Eye (tissue), 1 donor: ENCODE results near the gene SPATC1L.

ENCODE experiments used
- DNase-seq: peaks from one replicate; pipeline ENCODE4 v3.0.0-alpha.2; 2015

Gene SPATC1L

DNA sequence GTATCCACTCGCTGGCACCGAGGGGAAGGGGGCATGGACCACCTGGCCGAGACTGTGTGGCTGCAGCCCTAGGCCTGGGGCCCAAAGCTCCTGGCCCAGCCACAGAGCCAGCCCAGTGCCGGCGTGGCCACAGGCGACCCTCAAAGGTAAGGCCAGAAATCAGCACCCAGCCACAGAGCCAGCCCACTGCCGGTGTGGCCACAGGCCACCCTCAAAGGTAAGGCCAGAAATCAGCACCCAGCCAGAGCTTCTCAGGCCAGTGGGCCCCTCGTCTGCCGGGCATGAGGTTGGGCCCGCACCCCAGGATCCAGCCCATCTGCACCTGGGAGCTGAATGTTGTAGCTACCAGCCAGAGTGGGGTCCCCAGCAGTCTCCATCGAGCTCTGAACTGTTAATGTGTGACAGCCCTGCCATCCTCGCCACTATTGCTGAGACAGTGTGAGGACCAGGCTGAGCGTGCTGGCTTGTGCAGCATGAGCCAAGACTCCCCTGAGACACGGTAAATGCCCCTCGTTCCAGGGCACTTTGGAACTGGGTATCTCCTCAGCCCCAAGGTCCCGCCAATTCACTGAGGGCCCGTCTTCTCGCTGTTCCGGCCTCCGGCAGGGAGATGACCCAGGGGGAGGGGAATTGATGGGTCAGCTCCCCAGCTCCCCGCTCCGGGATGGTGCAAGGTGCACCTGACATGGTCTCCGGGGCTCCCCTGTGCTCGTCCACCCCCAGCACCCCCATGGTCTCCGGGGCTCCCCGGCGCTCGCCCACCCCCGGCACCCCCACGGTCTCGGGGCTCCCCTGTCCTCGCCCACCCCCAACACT, 24.2 kb downstream of the SPATC1L start:
- no peak for DNase-seq

DNA sequence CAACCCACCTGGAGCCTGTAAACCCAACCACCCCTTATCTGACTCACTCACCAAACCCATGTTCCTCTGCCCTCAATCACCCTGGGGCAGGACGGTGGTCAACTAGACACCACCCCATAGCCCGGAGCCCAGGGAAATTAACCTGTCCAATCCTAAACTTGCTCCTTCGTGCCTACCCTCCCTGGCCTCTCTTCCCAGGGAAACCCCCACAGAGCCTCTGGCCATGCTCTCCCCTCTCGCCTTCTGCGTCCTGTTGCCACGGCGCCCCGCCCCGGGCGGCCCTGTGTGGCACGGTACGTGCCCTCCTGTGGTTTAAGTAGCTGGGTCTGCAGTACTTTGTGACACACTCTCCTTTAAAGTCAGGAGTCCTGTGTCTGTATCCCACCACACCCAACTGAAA, 24.9 kb downstream of the SPATC1L start:
- DNase-seq: no peak

DNA sequence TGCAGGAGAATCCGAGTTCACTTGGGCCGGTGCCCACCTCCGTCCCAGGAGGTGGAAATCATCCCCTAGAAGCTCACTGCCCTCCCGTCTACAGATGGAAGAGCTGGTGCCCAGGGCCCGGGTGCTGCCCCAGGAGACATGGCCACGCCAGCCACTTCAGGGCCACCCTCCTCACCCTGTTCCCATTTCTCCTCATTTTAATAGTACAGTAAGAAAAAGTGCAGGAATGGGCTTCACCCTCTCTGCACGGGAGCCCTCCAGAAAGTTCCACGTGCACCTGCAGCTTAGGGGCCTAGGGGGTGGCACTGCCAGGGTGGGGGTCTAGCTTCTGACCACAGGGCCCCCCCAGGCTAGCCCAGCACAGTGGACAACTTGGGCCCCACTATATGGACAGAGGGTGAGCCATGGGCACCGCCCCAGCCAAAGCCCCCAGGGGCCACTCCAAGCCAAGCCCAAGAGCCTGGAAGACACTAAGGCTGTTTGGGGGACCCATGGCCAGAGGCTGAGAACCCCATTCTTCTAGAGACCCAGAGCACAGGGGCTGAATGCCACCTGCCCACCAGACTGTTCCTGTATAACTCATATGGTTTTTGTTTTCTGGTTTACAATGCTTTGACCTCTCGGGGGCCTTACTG, 25.5 kb downstream of the SPATC1L start:
- DNase-seq: no peak

DNA sequence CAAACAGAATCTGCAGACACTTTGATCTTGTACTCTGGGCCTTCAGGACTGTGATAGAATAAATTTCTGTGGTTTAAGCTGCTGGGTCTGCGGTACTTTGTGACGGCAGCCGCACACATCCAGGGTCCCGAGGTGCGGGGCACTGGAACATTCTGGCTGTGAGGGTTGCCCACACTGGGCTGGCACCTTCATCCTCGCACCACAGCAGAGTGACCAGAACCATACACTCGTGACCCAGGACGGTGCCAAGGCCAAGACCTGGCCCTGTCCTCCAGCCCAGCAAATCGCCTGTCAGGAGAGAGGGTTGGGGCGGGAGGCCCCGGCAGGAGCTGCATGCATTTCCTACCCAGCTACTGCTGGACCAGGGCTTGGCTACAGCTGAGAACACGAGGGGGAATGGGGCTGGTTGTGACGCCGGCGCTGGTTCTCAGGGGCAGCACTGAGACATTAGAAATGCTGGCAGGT, 26.2 kb downstream of the SPATC1L start:
- no peak for DNase-seq

DNA sequence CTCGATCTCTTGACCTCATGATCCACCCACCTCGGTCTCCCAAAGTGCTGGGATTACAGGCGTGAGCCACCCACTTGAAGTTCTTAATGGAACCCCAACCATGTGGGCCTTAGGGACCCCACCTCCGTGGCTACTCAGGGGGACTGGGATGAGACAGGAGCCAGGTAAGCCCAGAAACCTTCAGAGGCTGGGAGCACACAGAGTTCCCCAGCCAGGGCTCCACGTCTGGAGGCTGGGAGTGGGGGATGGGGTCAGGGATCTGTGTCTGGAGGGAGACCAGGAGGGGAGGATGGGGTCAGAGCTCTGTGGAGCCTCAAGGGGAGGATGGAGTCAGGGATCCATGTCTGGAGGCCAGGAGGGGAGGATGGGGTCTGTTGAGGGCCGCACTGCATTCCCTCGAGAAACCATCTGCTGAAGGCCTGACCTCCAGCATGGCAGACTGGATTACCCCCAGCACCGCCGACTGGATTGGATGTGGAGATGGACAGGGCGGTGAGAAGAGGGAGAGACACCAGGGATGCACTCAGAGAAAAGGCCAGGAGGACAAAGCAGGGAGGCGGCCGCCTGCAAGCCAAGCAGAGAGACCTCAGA, 26.8 kb downstream of the SPATC1L start:
- DNase-seq: no peak

DNA sequence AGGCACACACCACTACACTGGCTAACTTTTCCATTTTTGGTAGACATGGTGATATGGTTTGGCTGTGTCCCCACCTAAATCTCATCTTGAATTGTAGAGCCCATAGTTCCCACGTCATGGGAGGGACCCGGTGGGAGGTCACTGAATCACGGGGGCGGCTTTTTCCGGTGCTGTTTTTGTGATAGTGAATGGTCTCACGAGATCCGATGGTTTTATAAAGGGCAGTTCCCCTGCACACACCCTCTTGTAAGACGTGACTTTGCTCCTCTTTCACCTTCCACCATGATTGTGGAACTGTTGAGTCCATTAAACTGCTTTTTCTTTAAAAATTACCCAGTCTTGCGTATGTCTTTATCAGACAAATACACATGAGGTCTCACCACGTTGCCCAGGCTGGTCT, 27.6 kb downstream of the SPATC1L start:
- DNase-seq: no peak

DNA sequence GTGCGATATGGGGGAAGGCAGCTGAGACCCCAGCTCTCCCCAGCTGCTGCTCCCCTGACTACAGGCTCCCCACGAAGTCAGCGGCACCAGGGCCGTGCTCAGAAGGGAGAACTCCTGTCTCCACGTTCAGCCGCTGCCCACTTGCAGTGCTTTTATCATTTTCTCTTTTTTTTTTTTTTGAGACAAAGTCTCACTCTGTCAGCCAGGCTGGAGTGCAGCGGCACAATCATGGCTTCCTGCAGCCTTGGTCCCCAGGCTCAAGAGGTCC, 27.9 kb downstream of the SPATC1L start:
- DNase-seq: no peak

DNA sequence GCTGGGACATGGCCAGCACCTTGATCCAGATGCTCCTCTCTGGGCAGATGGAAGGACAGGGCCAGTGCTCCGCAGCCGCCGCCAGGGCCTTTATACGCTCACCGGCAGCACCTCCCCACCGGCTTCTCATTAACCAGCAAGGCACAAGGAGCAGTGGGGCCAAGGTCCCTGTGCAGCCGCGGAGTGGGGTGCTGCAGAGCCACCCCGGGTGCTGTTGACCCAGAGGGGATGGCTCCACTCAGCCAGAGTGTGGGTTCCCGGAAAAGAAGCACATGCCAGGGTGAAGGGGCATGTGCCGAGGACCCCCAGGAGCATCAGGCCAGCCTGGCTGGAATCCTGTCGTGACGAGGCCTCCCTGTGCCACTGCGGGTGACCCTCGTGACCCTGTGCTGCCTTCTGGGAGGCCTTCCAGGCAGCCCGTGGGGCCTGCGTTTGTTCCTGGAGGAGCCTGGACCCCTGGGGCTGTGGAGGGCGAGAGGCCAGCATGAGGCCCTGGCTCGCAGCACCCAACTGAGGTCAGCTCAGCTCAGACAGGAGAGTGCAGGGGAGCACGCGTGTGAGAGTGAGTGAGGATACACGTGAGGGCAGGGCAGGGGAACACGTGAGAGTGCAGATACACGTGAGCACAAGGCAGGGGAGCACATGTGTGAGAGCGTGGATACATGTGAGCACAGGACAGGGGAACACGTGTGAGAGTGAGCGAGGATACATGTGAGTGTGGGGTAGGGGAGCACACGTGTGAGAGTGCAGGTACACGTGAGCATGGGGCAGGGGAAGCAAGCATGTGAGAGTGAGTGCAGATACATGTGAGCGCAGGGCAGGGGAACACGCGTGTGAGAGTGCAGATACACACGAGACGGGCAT, 28.5 kb downstream of the SPATC1L start, which contains the start of gene FTCD:
Gene FTCD, minus strand, starts transcription at position 66 of the 864 bp plus-strand sequence. Its CDS starts 56 bp downstream, at position 10.
- no peak for DNase-seq

DNA sequence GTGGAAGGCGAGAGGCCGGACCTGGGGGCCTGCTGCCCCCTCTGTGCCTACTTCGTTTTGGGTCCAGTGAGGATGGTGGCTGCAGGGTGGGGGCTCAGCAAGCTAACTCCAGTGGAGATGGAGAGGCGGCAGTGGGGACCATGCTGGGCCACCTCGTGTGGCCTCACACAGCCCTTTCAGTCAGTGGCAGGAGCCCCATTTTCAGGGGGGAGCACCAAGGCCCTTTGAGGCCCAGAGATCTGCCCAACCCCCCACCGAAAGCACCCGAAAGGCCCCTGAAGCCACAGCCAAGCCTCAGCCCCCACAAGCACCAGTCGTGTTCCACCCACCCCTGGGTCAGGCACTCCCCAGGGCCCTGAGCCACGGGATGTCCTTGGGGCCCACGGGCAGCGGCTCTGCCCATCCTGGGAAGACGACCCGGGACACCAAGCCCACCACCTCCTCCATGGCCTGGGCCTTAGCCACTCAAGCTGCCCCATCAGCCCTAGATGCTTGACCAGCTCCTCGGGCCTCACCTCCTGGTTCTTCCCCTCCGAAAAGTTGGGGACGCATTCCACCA, 29.2 kb downstream of the SPATC1L start:
- no peak for DNase-seq

DNA sequence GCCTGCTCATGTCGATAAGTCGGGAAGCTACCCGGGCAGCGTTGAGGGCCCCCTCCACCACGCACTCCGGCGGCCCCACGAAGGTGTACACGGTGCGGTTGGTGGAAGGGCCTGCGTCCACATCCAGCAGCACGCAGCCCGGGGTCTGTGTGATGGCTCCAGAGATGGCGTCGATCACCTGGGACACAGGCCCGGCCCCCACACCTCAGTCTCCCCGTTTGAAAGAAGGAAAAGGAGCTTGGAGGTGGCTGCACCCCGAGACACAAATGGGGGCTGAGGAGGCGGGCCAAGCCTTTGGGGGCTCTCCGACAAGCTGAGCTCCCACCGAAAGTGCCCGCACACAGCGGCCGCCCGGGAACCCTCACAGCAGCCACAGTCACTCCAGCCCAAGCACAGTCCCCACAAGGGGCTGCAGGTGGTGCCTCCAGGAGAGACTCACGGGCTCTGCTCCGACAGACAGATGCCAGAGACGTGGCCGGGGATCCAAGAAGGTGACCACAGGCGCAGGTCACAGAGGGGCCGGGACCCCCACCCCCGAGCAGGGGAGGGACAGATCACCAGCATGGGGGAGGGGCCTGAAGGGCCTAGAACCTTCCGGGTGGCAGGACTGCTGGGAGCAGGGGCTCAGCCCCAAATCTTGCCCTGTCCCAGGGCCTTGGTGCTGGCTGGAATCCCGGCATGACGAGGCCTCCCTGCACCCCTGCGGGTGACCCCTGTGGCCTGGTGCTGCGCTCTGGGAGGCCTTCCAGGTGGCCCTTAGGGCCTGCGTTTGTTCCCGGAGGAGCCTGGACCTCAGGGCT, 29.9 kb downstream of the SPATC1L start:
- no peak for DNase-seq

DNA sequence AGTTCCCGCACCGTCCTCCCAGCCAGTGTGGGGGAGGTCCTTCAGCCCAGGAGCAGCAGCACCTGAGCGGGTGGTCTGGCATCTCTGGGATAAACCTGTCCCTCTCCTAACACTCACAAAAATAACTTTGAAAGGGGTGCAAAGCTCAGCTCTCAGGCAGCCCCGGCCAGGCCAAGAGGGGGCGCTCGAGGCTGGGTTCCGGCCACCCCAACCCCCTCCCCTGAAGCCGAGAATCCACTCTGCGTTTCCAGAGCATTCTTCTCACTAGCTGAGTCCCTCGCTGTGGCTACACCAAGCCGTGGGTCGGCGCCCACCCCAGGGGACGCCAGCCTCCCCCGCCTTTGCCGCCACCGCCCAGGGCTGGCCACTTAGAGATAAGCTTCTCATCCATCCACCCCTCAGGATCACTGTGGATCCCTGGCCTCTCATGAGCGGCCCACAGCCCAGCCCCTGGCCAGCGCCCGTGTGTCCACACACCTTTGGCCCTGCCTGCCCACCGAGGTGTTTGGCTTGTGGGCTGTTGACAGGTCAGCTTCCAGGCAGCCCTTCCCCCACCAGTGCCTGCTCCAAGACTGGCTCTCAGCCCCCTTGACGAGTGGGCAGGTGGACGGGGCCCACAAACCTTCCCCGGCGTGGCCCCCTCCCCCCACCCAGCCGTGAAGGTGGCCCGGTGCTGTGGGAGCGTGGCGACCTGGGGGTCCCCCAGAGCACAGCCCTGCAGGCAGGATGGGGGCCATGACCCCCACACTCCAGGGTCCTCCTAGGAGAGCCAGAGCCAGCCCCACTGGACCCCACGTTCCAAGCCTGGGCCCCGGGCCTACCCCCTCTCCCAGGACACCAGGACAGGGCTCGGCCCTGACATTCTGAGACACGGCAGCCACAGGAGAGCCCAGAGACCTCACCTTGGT, 30.8 kb downstream of the SPATC1L start:
- peak; percentile 64 for DNase-seq

DNA sequence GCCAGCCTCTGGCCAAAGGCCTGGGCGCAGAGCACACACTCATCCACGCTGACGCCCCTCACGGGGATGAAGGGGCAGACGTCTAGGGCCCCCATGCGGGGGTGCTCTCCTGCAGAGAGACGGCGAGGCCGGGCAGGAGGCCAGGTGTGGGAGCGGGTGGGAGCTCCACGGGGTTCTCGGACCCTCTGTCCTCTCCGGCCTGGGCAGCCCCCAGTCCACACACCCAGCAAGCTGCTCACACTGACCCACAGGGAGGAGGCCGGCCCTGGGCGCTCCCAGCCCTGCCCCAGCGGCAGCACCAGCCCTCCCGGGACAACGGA, 31.4 kb downstream of the SPATC1L start:
- no peak for DNase-seq

DNA sequence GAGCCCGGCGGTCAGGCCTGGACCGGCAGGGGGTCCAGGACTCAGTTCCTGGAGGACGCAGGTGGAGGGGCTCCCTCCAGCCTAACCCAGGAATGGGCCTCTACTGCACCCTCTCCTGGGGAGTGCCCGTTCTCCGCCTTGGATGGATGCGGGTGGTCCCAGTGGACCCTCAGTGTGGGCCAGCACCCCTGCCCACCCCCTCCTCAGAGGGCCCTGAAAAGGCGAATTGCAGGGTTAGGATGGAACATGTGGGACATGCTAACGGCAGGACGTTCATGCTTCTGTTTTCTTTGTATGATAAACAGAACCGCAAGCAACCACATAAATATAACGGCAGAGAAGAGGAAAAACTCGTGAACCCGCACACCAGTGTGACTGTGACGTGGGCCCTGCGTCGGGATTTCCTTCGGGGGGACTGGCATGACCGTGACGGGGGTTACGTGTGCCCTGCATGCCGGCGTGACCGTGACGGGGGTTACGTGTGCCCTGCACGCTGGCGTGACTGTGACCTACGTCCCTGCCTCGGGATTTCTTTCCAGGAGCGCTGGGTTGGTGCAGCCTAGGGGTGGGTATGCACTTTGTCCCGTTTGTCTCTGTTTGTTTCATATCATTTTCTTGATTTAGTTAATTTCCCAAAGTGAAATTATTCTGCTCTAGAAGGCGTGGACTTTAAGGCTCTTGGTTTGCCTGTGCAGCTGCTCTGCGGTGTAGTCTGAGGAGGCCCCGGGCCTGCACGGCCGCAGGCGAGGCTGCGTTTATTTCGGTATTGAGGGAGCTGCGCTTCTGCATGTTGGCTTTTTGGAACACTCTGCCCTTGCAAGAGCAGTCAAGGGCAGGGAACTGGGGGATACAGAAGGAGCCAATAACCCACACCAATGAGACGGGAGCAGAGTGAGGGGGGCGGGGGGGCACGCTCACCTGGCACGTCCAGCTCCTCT, 32.0 kb downstream of the SPATC1L start:
- no peak for DNase-seq

DNA sequence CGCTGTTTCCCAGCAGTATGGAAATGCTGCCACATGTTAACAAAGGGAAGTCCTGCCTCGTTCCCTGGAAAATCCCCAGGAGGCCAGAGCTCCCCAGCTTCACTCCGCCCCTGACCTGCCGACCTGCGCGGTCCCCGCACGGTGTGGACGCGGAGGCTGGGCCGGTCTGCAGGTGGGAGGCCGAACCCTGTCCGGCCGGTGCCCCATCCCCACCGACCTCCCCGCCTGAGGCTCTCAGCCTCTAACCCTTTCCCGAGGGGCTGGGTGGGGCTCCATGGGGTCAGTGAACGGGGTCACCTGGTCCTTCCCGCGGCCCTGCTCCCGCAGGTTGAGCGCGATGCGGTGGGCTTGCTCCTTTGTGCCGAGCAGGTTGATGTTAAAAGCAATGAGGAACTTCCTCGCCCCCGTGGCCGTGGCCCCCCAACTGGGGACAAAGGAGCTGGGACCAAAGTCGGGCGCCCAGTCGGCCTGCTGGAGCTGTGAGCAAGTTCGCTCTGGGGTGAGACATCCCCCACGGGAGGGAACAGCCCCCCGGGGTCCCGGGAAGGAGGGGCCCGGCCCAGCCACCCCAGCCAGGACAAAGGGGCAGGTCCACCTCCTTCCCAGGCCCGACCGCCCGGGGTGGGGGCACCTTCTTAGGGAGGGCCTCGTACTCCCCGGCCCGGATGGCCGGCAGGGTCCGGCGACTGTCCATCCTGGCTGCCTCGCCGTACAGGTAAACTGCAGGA, 32.8 kb downstream of the SPATC1L start:
- DNase-seq: no peak

DNA sequence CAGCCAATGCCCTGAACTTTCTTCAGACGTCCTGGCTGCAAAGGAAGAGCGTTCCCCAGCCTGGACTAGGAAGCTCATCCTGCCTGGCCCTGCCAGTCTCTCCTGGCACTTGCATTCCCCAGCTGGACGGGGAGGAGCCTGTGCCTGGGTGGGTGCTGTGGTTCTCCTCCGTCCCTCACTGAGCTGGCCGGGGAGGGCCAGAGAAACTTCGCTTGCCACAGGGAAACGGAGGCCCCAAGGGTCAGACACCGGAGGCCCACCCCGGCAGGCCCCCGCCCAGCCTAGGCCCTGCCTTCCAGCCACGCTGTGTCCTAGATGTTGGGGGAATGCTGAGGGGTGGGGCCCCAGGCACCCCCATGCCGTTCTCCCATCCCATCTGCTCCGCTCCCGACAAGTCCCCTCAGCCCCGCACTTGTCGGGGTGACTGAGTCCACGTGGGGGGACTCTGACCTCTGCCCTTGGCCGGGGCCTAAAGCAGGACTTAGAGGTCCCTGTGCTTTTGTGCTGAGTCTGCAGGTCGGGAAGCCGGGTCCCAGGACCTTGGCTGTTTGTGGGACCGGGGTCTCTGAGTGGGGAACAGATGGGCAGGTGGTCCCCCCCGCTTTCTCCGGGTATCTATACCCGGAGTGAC, 33.7 kb downstream of the SPATC1L start:
- no peak for DNase-seq

DNA sequence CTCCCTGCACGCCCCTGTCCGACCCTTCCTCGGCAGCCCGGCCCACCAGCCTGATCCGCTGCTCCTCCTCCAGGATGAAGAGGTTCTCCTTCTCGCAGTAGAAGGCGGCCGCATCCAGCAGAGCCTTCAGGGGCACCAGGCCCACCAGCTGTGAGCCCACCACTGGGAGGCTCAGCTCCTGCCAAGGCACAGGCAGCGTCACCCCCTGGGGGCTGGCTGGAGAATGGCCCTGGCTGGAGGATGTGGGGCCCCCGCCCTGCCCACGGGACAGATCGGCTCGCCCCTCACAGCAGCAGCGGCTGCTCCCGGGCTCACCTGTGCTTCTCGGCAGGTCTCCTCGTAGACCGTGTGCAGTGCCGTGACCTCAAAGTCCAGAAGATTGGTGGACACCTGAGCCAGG, 34.2 kb downstream of the SPATC1L start:
- DNase-seq: no peak

DNA sequence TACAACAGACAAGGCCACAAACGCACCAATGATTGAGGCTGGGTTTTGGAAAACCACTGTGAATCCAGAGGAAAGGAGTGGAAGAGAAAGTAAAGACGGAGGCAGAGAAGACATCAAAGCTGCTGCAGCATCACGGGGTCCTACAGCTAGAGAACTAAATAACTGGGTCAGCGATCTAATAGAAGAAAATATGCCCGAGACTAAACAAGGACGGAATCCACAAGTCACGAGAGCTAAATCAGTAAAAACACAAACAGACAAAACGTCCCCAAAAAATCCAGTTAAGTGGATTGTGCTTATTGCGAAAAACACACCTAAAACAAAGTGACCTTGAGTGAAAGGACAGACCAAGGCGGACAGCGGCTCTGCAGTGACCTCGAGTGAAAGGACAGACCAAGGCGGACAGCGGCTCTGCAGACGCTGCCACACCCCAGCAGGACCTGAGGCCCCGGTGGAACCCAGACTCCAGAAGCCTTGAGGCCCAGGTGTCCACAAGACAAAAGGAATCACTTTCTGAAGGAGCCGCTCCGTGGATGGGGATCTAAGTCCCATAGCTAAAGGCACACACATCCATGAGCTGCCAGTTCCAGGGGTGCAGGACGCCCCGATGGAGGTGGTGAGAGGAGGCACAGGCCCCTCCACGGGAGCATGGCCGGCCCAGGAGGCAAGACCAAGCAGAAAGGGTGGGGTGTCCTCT, 34.9 kb downstream of the SPATC1L start:
- DNase-seq: no peak

DNA sequence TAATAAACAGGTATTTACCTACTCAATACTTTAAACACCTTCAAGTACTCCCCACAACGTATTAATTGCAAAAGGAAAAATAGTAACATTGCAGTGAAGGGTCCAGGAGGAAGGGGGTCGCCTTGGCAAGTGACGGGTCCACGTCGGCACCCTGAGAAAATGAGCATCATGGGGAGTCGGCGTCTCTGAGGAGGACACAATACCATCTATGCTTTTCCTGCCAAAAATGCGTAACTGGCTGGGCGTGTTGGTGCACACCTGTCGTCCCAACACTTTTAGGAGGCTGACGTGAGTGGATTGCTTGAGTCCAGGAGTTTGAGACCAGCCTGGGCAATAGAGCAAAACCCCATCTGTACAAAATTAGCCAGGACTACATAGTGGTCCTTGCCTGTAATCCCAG, 36.2 kb downstream of the SPATC1L start:
- DNase-seq: no peak
